A673 (cell line): ENCODE results near the gene CES3. TPM values are rescaled to one million over a fixed set of nuclear protein-coding genes. Genes with fewer than 3 reads are reported as not detected.

Experiments used
- BruUV-seq: library from RNA; stranded (reverse); fragments of 400-500 nt; replicated peaks from 2 replicates; lab custom pipeline; 2021; lab: Mats Ljungman, UMichigan
- CTCF ChIA-PET: fragments of 300-600 bp; sonication (Branson Sonifier 250); formaldehyde crosslinking; loops from one replicate; lab custom pipeline; 2022; ENCODE audit warnings: antibody characterized with exemption; lab: Charles Lee
- POLR2A ChIA-PET: fragments of 300-600 bp; sonication (Branson Sonifier 250); formaldehyde crosslinking; loops from one replicate; lab custom pipeline; 2022; ENCODE audit warnings: antibody characterized with exemption; ENCODE audit not compliant: low non-redundant PET; lab: Charles Lee
- DNase-seq: peaks from one replicate; pipeline ENCODE4 v3.0.0-alpha.2; 2015; ENCODE audit warnings: low spot score
- H3K27ac ChIP-seq: fragments of 200-600 bp; sonication (generic); 2 replicates; pipeline ENCODE4 v1.5.1; 2016; ENCODE audit warnings: mixed run types, low read depth, mild to moderate bottlenecking, mixed read lengths, antibody characterized with exemption, low read length; ENCODE audit not compliant: poor library complexity, severe bottlenecking
- H3K27me3 ChIP-seq: fragments of 200-600 bp; sonication (generic); replicated peaks from 2 replicates; pipeline ENCODE4 v1.6.1; 2017; ENCODE audit warnings: mixed run types, low read depth, mild to moderate bottlenecking, mixed read lengths, antibody characterized with exemption, low read length; ENCODE audit not compliant: insufficient read depth, poor library complexity
- H3K36me3 ChIP-seq: fragments of 200-600 bp; sonication (generic); 2 replicates; pipeline ENCODE4 v1.6.1; 2016; ENCODE audit warnings: mixed run types, mild to moderate bottlenecking, mixed read lengths, antibody characterized with exemption, low read length; ENCODE audit not compliant: insufficient read depth, poor library complexity, severe bottlenecking
- H3K4me1 ChIP-seq: fragments of 200-600 bp; sonication (generic); 2 replicates; pipeline ENCODE4 v1.6.1; 2017; ENCODE audit warnings: mixed run types, mild to moderate bottlenecking, mixed read lengths, antibody characterized with exemption, low read length; ENCODE audit not compliant: insufficient read depth, poor library complexity, severe bottlenecking
- H3K4me3 ChIP-seq: fragments of 200-600 bp; sonication (generic); 2 replicates; pipeline ENCODE4 v1.5.1; 2016; ENCODE audit warnings: low read depth, mixed run types, mild to moderate bottlenecking, mixed read lengths, low read length; ENCODE audit not compliant: poor library complexity, severe bottlenecking
- H3K9me3 ChIP-seq: fragments of 200-600 bp; sonication (generic); 2 replicates; pipeline ENCODE4 v1.6.1; 2016; ENCODE audit warnings: mixed run types, low read depth, mild to moderate bottlenecking, mixed read lengths, antibody characterized with exemption, low read length; ENCODE audit not compliant: poor library complexity, severe bottlenecking
- EZH2 ChIP-seq: fragments of 200-600 bp; sonication (generic); IDR thresholded peaks from 2 replicates; pipeline ENCODE4 v1.6.1; 2017; ENCODE audit warnings: borderline replicate concordance, low read depth, mild to moderate bottlenecking, mixed read lengths, antibody characterized with exemption, low read length; ENCODE audit not compliant: poor library complexity, severe bottlenecking
- intact Hi-C: fragments of 100-400 bp; cut with micrococcal nuclease; formaldehyde crosslinking; loops from one replicate; pipeline ENCODE4 v1.10.0; 2022; ENCODE audit not compliant: unreplicated experiment
- total RNA-seq: library from RNA; stranded (reverse); gene quantifications from 2 replicates; pipeline ENCODE4 v1.2.3, GENCODE V29; 2021
- TF ChIP-seq, protein P1 (sequence below): fragments of 300-800, 200-600 bp; sonication (generic); conservative IDR thresholded peaks from 2 replicates; pipeline ENCODE4 v1.5.1; 2017; ENCODE audit warnings: low read depth, mild to moderate bottlenecking, antibody characterized with exemption, low read length, moderate library complexity, mixed read lengths

The CES3 gene
- total RNA-seq, 1 experiment from 2014 or later: 3.9 TPM

DNA sequence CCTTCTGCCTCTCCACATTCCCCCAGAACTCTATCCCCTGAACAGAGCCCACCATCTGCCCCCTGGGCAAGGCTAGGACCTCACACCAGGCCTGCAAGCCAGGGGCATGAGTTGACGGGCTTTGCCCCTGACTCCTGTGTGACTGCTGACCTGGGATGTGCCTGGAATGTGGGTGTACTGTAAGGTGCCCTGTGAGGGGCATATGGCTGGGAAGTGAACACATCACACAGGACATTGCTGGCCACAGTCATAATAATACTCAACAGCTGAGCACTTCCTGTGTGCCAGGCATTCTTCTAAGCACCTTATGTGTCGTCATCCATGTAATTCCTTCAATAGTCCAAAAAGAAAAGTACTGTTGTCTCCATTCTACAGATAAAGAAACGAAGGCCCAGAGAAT, 40.7 kb downstream of the CES3 start:
- Histone ChIP-seq H3K4me3 (no peak overlapping the region), H3K4me1 (no peaks in the 10 kb centered on the region), H3K9me3 (no peaks in the 10 kb centered on the region), H3K36me3 (no peaks in the 10 kb centered on the region), H3K27me3 (no peaks in the 10 kb centered on the region), H3K27ac (no peak overlapping the region)
- ChIA-PET CTCF (no interaction called here), POLR2A (no interaction called here)
- BruUV-seq: no TSS peak
- no peak for TF ChIP-seq EZH2
- TF ChIP-seq, protein P1, sequence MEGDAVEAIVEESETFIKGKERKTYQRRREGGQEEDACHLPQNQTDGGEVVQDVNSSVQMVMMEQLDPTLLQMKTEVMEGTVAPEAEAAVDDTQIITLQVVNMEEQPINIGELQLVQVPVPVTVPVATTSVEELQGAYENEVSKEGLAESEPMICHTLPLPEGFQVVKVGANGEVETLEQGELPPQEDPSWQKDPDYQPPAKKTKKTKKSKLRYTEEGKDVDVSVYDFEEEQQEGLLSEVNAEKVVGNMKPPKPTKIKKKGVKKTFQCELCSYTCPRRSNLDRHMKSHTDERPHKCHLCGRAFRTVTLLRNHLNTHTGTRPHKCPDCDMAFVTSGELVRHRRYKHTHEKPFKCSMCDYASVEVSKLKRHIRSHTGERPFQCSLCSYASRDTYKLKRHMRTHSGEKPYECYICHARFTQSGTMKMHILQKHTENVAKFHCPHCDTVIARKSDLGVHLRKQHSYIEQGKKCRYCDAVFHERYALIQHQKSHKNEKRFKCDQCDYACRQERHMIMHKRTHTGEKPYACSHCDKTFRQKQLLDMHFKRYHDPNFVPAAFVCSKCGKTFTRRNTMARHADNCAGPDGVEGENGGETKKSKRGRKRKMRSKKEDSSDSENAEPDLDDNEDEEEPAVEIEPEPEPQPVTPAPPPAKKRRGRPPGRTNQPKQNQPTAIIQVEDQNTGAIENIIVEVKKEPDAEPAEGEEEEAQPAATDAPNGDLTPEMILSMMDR: no peak
- intact Hi-C loops: no loop called here
- no peak for DNase-seq

DNA sequence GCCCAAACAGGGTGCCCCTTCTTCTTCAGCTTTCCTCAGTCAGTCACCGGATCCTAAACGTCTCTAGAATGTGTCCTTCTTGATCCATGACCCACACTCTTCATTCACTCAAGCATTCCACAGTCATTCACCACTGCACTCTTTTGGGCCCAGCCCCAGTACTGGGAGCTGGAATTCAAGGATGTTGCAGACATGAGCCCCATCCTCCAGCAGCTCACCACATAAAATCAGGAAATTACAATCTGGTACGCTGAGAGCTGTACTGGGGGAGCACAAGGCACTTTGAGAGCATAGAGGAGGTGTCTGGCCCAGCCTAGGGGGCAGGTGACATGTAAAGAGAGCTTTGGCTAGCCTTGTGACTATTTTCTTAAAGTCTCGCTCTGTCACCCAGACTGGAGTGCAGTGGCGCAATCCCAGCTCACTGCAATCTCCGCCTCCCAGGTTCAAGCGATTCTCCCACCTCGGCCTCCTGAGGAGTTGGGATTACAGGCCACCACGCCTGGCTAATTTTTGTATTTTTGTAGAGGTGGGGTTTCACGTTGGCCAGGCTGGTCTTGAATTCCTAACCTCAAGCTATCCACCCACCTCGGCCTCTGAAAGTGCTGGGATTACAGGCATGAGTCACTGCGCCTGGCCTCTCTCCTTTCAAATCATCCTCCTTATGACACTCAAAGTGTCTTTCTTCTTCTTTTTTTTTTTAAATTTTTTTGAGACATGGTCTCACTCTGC, 46.0 kb downstream of the CES3 start:
- DNase-seq: no peak
- TF ChIP-seq EZH2: no peak
- TF ChIP-seq, protein P1: no peak
- ChIA-PET CTCF (interaction anchor here (0.7 to 0.8 kb wide), 3 partner anchors 13 to 259 kb away, joined by 3 to 5 read pairs (median 5); no protein-coding TSS in a partner anchor), POLR2A (interaction anchor here (0.6 kb wide), 1 partner anchor 53 kb away, joined by 3 read pairs; no protein-coding TSS in a partner anchor)
- Histone ChIP-seq H3K27ac (no peak overlapping the region), H3K4me1 (no peaks in the 10 kb centered on the region), H3K36me3 (no peaks in the 10 kb centered on the region), H3K4me3 (no peak overlapping the region), H3K9me3 (no peaks in the 10 kb centered on the region), H3K27me3 (no peaks in the 10 kb centered on the region)
- no TSS peak for BruUV-seq
- intact Hi-C loops: no loop called here

- intact Hi-C loops: no loop called here
- POLR2A ChIA-PET: no interaction called here
- Histone ChIP-seq H3K27me3 (no peaks in the 10 kb centered on the region), H3K4me3 (no peak overlapping the region), H3K9me3 (no peaks in the 10 kb centered on the region), H3K4me1 (peaks cover 10% of the 10 kb centered on the region), H3K27ac (no peak overlapping the region), H3K36me3 (no peaks in the 10 kb centered on the region)
- CTCF ChIA-PET: no interaction called here
- BruUV-seq: no TSS peak
- no peak for DNase-seq
- TF ChIP-seq, protein P1: no peak
- TF ChIP-seq EZH2: no peak
These were observed 48.1 kb downstream of the CES3 start for GRCh38 chr16:67009158-67009557.
